Neural progenitor cell (in vitro differentiated cells): ENCODE results near the gene PCDH7. TPM values are rescaled to one million over a fixed set of nuclear protein-coding genes. Genes with fewer than 3 reads are reported as not detected.
A peak's percentile ranks its signal among the peaks of the same experiment; 100 is the strongest.

ENCODE experiments used
- DNase-seq: peaks from one replicate; pipeline ENCODE4 v3.0.0-alpha.2; 2016; ENCODE audit warnings: low spot score
- H2AFZ ChIP-seq: fragments of 200-600 bp; sonication (generic); replicated peaks from 2 replicates; pipeline ENCODE4 v1.6.1; 2016; ENCODE audit warnings: antibody characterized with exemption
- H3F3A ChIP-seq: fragments of 200-600 bp; sonication (generic); 2 replicates; pipeline ENCODE4 v1.6.1; 2016; ENCODE audit warnings: antibody characterized with exemption, low read depth
- H3K27ac ChIP-seq: fragments of 200-600 bp; sonication (generic); 2 replicates; pipeline ENCODE4 v1.5.1; 2016; ENCODE audit warnings: mild to moderate bottlenecking
- H3K27me3 ChIP-seq: fragments of 200-600 bp; sonication (generic); 2 replicates; pipeline ENCODE4 v1.6.1; 2016; ENCODE audit warnings: mild to moderate bottlenecking, moderate library complexity
- H3K36me3 ChIP-seq: fragments of 200-600 bp; sonication (generic); 2 replicates; pipeline ENCODE4 v1.5.1; 2016
- H3K4me1 ChIP-seq: fragments of 200-600 bp; sonication (generic); 2 replicates; pipeline ENCODE4 v1.6.1; 2016; ENCODE audit warnings: mixed run types
- H3K4me2 ChIP-seq: fragments of 200-600 bp; sonication (generic); 2 replicates; pipeline ENCODE4 v1.6.1; 2016
- H3K4me3 ChIP-seq: fragments of 200-600 bp; sonication (generic); 2 replicates; pipeline ENCODE4 v1.5.1; 2016
- H3K79me2 ChIP-seq: fragments of 200-600 bp; sonication (generic); 2 replicates; pipeline ENCODE4 v1.6.1; 2016; ENCODE audit warnings: low read depth
- H3K9ac ChIP-seq: fragments of 200-600 bp; sonication (generic); 2 replicates; pipeline ENCODE4 v1.6.1; 2016
- H3K9me3 ChIP-seq: fragments of 200-600 bp; sonication (generic); 2 replicates; pipeline ENCODE4 v1.5.1; 2016; ENCODE audit warnings: low read depth
- H4K20me1 ChIP-seq: fragments of 200-600 bp; sonication (generic); 2 replicates; pipeline ENCODE4 v1.6.1; 2016; ENCODE audit warnings: low read depth
- H3K27ac Mint-ChIP-seq: 3 replicates; pipeline ENCODE4 v1.8.0; 2021; ENCODE audit warnings: mixed read lengths
- H3K27me3 Mint-ChIP-seq: 2 replicates; pipeline ENCODE4 v1.8.0; 2022; ENCODE audit warnings: low read depth, mild to moderate bottlenecking, inconsistent platforms, moderate library complexity, mixed read lengths; ENCODE audit not compliant: insufficient read depth
- H3K36me3 Mint-ChIP-seq: 3 replicates; pipeline ENCODE4 v1.8.0; 2021; ENCODE audit warnings: mixed read lengths
- H3K4me1 Mint-ChIP-seq: 3 replicates; pipeline ENCODE4 v1.8.0; 2021; ENCODE audit warnings: mixed read lengths
- H3K4me3 Mint-ChIP-seq: 3 replicates; pipeline ENCODE4 v1.8.0; 2021; ENCODE audit warnings: mild to moderate bottlenecking, moderate library complexity, mixed read lengths
- H3K9me3 Mint-ChIP-seq: 3 replicates; pipeline ENCODE4 v1.8.0; 2020; ENCODE audit warnings: mixed read lengths
- CTCF ChIP-seq: fragments of 200-600 bp; sonication (generic); IDR thresholded peaks from 2 replicates; pipeline ENCODE4 v1.5.1; 2017; ENCODE audit warnings: antibody characterized with exemption, mild to moderate bottlenecking
- EZH2 ChIP-seq: fragments of 200-600 bp; sonication (generic); IDR thresholded peaks from 2 replicates; pipeline ENCODE4 v1.6.1; 2017; ENCODE audit warnings: antibody characterized with exemption, mild to moderate bottlenecking, moderate library complexity
- EZH2phosphoT487 ChIP-seq: fragments of 200-600 bp; sonication (generic); IDR thresholded peaks from 2 replicates; pipeline ENCODE4 v1.6.1; 2017; ENCODE audit warnings: antibody characterized with exemption
- total RNA-seq: library from RNA; depleted of rRNA; stranded (reverse); fragments of >200 nt; gene quantifications from 2 replicates; pipeline ENCODE4 v1.2.3, GENCODE V29; 2015; ENCODE audit warnings: low replicate concordance

PCDH7 gene
- total RNA-seq, 1 donor from 2014 or later: 7.9 TPM

- peaks cover 6% of the 10 kb centered on the region for H3K4me1 ChIP-seq
- H3K4me2 ChIP-seq: peak overlapping the region; percentile 90
- H3K27ac Mint-ChIP-seq: no peak overlapping the region
- no peak overlapping the region for H3K9ac ChIP-seq
- peaks cover 46% of the 10 kb centered on the region for H3F3A ChIP-seq
- TF ChIP-seq CTCF: peak; percentile 64
- no peak for TF ChIP-seq EZH2
- peaks cover 4% of the 10 kb centered on the region for H3K27me3 Mint-ChIP-seq
- no peaks in the 10 kb centered on the region for H3K36me3 ChIP-seq
- peak overlapping the region; percentile 73 for H3K4me3 ChIP-seq
- H3K9me3 Mint-ChIP-seq: peaks cover 4% of the 10 kb centered on the region
- no peaks in the 10 kb centered on the region for H3K9me3 ChIP-seq
- H3K4me3 Mint-ChIP-seq: peak overlapping the region; percentile 100
- no peaks in the 10 kb centered on the region for H3K79me2 ChIP-seq
- peaks cover 14% of the 10 kb centered on the region for H3K27me3 ChIP-seq
- no peaks in the 10 kb centered on the region for H4K20me1 ChIP-seq
- no peaks in the 10 kb centered on the region for H3K36me3 Mint-ChIP-seq
- DNase-seq: peak; percentile 48
- H3K4me1 Mint-ChIP-seq: peaks cover 8% of the 10 kb centered on the region
- H3K27ac ChIP-seq: no peak overlapping the region
- no peak overlapping the region for H2AFZ ChIP-seq
Measured at GRCh38 chr4:30716158-30716557, 4.0 kb upstream of the PCDH7 start.

- Histone ChIP-seq H3K9ac (no peak overlapping the region), H3K9me3 (no peaks in the 10 kb centered on the region), H3F3A (peaks cover 49% of the 10 kb centered on the region), H3K4me2 (peak overlapping the region; percentile 90), H4K20me1 (no peaks in the 10 kb centered on the region), H2AFZ (peak overlapping the region; percentile 92), H3K27me3 (peaks cover 20% of the 10 kb centered on the region), H3K27ac (no peak overlapping the region), H3K79me2 (no peaks in the 10 kb centered on the region), H3K36me3 (no peaks in the 10 kb centered on the region), H3K4me1 (peaks cover 6% of the 10 kb centered on the region), H3K4me3 (peak overlapping the region; percentile 73)
- TF ChIP-seq EZH2: no peak
- no peak for TF ChIP-seq EZH2phosphoT487
- TF ChIP-seq CTCF: no peak
- Mint-ChIP-seq H3K9me3 (peaks cover 4% of the 10 kb centered on the region), H3K4me1 (peaks cover 8% of the 10 kb centered on the region), H3K27ac (peak overlapping the region; percentile 74), H3K36me3 (no peaks in the 10 kb centered on the region), H3K4me3 (peak overlapping the region; percentile 100), H3K27me3 (peaks cover 7% of the 10 kb centered on the region)
- DNase-seq: no peak
Measured at GRCh38 chr4:30716681-30717207, 3.4 kb upstream of the PCDH7 start.

GRCh38 chr4:30717208-30718020 is 2.8 kb upstream of the PCDH7 start:
- Histone ChIP-seq H2AFZ (peak overlapping the region; percentile 92), H3K27me3 (peaks cover 27% of the 10 kb centered on the region), H3K9ac (no peak overlapping the region), H3K79me2 (no peaks in the 10 kb centered on the region), H3F3A (peaks cover 49% of the 10 kb centered on the region), H4K20me1 (no peaks in the 10 kb centered on the region), H3K4me3 (peak overlapping the region; percentile 73), H3K4me2 (peak overlapping the region; percentile 90), H3K27ac (peak overlapping the region; percentile 78), H3K36me3 (no peaks in the 10 kb centered on the region), H3K4me1 (peaks cover 6% of the 10 kb centered on the region), H3K9me3 (no peaks in the 10 kb centered on the region)
- TF ChIP-seq EZH2 (no peak), EZH2phosphoT487 (no peak), CTCF (no peak)
- Mint-ChIP-seq H3K27me3 (peaks cover 7% of the 10 kb centered on the region), H3K36me3 (no peaks in the 10 kb centered on the region), H3K9me3 (peaks cover 4% of the 10 kb centered on the region), H3K4me3 (peak overlapping the region; percentile 100), H3K4me1 (peaks cover 8% of the 10 kb centered on the region), H3K27ac (peak overlapping the region; percentile 89)
- peak; percentile 85 for DNase-seq
